Suprapubic skin (tissue), 3 donors: Measurements from ENCODE around the gene ADAR.

Experiments
- CTCF ChIP-seq, 2 donors: fragments of 200-600 bp in 1 of 2; fragments of 450-650 bp in 1 of 2; sonication (generic) in 1 of 2; IDR thresholded peaks; one replicate each; pipeline ENCODE4 v1.5.1; 2016 to 2019; ENCODE audit warnings: antibody characterized with exemption in 2 of 2, mild to moderate bottlenecking in 1 of 2, moderate library complexity in 1 of 2
- POLR2A ChIP-seq, 2 donors: fragments of 450-650 bp; IDR thresholded peaks; one replicate each; pipeline ENCODE4 v1.6.1; 2017; ENCODE audit warnings: antibody characterized with exemption in 2 of 2, mild to moderate bottlenecking in 2 of 2, moderate library complexity in 2 of 2

DNA sequence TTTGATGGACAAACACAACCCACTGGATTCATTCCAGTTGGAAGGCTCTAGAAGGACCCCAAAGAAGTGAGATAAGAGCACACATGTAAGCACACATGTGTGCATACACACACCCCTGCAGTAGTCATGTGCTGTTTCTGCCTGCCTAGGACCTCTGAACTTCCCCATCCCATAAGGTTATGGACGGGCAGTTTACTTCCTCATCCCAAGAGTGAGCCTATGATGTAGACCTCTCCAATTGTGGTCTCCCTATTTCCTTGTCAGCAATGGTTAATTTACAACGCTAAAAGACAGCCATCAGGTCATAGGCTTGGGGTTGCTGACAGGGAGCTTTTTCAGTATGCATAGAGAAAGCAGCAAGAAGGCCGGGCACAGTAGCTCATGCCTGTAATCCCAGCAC is 15.4 kb upstream of the ADAR start:
- TF ChIP-seq CTCF (IDR thresholded peaks at IDR 0.05) (no peak), POLR2A (IDR thresholded peaks at IDR 0.05) (no peak)
